Posterior cingulate gyrus (tissue), 11 donors: ENCODE data around the gene TSPAN17.

Experiments
- DNase-seq, 10 donors: peaks; one replicate each; pipeline versions ENCODE4 v3.0.0 to v3.0.0-alpha.2; 2020 to 2021; ENCODE audit warnings: mixed read lengths in 3 of 10
- intact Hi-C: fragments of 100-400 bp; cut with DNase I; formaldehyde crosslinking; loops from one replicate; pipeline ENCODE4 v1.15.1; 2023

The TSPAN17 gene

GRCh38 chr5:176639208-176639607 lies 8.1 kb upstream of the TSPAN17 start:
- intact Hi-C loops: no loop called here
- DNase-seq: no peak

GRCh38 chr5:176639981-176640380 lies 7.3 kb upstream of the TSPAN17 start:
- intact Hi-C loops: no loop called here

DNA sequence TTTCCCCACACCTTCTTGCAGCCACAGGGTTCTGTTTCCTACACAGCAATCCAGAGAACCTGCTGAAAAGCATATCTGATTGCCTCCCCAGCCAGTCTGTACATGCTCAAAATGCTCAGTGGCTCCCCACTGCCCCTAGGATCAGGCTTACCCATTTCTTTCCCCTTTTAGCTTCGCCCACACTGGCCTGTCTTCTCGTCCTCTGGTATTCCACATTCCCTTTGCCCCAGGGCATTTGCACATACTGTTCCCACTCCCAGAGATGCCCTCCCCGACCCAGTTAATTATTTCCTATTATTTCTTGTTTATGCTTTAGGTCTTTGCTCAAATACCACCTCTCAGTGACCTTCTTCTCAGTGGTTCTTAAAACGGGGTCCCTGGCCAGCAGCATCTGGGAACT lies 6.7 kb upstream of the TSPAN17 start:
- DNase-seq: no peak
- intact Hi-C loops: no loop called here

More at GRCh38 chr5:176639981-176640380, 7.3 kb upstream of the TSPAN17 start:
- peak; percentile 43 to 96 (median 73) for DNase-seq

GRCh38 chr5:176642675-176643490 lies 4.4 kb upstream of the TSPAN17 start:
- DNase-seq: peak in 1 of 10 donors; percentile 76

GRCh38 chr5:176643491-176644219 lies 3.6 kb upstream of the TSPAN17 start:
- DNase-seq: peak in 1 of 10 donors; percentile 72
- intact Hi-C loops: no loop called here

More at GRCh38 chr5:176642675-176643490, 4.4 kb upstream of the TSPAN17 start:
- intact Hi-C loops: no loop called here

DNA sequence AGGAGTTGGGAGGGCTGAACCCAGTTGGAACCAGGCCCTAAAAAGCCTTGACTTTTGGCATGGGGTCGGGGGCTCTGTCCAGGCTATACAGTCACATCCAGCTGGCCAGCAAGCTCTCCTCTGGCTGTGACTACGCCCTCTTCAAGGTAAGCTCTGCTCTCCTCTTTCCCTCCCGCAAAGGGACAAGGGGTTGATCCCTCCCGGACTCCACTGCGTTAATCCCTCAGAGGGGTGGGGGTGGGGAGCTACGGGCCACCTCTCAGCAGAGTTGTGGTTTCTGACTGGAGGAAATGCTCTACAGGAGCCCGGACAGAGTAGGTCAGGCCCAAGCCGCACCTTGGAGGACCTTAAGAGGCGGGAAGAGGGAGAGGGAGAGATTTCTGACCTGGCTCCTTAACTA lies 3.0 kb upstream of the TSPAN17 start:
- no peak for DNase-seq
- intact Hi-C loops: no loop called here

DNA sequence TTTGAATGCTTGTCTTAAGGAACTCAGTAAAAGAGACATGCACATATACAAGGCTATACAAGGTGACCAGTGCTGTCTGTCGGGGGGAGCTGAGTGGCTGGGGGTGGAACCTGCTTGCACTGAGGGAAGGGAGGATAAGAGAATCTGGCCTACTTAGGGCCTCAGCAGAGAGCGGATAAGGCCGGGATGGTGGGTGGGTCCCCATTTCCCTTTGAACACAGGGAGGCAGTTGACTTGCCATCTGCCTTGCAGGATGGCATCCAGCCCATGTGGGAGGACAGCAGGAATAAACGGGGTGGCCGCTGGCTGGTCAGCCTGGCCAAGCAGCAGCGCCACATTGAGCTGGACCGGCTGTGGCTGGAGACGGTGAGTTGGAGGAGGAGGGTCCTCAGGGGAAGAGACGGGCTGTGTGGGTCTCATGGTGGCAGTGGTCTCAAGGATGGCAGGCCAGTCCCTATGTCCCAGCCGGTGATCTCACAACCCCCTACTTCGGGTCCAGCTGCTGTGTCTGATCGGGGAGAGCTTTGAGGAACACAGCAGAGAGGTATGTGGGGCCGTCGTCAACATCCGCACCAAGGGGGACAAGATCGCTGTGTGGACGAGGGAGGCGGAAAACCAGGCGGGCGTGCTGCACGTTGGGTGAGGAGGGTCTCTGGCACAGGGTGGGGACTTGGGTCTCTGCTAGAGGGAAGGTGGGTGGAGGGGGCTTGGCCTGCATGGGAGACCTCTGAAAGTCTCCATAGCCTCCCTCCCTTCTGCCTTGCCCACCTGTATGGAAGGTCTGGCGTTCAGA lies 2.2 kb upstream of the TSPAN17 start:
- intact Hi-C loops: no loop called here
- peak in 4 of 10 donors; percentile 48 to 90 (median 70) for DNase-seq

DNA sequence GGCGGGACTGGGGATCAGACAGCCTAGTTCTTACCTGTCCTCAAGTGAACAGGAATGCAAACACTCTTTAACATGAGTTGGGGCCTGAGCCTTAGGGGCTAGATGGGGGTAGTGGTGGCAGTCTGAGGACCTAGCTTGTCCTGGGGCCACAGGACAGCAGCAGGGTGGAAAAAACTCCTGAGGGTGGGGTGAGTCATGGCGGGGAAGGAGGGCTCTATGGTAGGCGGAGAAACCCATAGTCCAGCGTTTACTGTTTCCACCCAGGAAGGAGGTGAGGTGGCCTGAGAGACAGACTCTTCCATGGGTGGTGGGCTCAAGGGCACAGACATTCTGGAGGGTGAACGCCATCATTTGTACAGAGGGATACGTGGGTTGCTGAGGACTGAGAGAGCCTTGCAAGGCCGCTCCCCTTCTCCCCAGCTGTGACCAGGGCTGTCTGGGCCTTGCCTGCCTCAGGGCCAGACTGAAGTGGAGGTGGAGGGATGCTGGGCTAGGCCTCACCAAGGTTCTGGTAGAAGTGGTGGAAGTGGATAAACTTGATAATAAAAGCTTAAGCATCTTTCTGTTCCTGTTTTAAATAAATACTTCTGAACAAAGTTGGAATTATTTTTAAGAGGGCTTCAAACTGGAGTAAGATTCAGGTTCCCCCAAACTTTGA lies 1.1 kb upstream of the TSPAN17 start:
- DNase-seq: peak in 1 of 10 donors; percentile 67
- intact Hi-C loops: no loop called here

DNA sequence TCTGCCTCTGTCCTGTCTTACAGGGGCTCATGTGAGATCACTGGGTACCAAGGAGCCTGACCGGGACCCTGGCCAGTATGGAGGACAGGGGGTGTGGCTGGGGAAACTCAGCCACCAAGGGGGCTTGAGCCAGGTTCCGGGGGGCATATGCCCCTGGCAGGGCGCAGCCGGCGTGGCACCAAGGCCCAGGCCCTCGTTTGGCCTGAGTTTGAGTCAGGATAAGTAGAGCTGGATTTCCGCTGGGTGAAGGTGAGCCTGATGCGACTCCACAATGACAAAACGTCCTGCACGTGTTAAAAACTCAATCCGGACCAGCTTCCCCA lies 616 bp upstream of the TSPAN17 start:
- intact Hi-C loops: loop anchor here (1.0 kb wide), 1 partner anchor 230 kb away; the partner anchor contains the start of gene CLTB
- no peak for DNase-seq

DNA sequence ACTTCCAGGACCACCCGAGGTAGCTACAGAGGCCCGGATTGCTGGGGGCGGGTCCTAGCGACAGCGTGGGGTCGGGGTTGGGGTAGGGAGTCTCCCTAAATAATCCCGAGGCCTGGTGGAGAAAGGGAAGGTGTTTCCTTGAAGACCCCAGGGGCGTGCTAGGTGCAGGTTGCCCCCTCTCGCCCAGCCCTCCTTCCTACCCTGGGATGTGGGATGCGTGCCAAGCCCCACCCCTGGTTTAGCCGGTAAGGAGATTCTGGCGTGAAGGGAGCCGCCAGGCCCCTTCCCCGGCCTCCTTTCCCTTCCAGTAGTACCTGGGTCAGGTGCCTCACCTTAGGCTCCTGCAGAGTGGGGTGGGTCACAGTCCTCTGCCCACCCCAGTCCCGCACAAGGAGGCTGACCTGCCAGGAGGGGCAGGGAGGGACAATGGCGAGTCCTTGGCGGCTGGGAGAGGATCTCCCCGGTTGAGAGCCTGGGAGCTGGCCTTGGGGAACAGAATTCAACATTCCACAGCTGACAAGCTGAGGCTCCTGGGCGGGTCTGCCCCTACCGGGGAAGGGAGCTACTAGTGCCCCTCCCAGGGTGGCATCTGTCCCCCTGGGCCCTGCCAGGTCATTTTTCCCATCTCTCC lies 674 bp downstream of the TSPAN17 start:
- intact Hi-C loops: loop anchor here (1.0 kb wide), 1 partner anchor 232 kb away; the partner anchor contains the start of gene CLTB
- peak in 4 of 10 donors; percentile 27 to 86 (median 38) for DNase-seq

- DNase-seq: peak in 1 of 10 donors; percentile 83
- intact Hi-C loops: no loop called here
These were observed 1.4 kb downstream of the TSPAN17 start for GRCh38 chr5:176648474-176649194.

- peak in 5 of 10 donors; percentile 49 to 92 (median 51) for DNase-seq
- intact Hi-C loops: no loop called here
These were observed 3.1 kb downstream of the TSPAN17 start for GRCh38 chr5:176650354-176650884.

- DNase-seq: no peak
- intact Hi-C loops: no loop called here
These were observed 4.2 kb downstream of the TSPAN17 start for GRCh38 chr5:176651472-176651980.

GRCh38 chr5:176652136-176652535 lies 4.9 kb downstream of the TSPAN17 start:
- intact Hi-C loops: no loop called here
- peak in 7 of 10 donors; percentile 70 to 96 (median 76) for DNase-seq

DNA sequence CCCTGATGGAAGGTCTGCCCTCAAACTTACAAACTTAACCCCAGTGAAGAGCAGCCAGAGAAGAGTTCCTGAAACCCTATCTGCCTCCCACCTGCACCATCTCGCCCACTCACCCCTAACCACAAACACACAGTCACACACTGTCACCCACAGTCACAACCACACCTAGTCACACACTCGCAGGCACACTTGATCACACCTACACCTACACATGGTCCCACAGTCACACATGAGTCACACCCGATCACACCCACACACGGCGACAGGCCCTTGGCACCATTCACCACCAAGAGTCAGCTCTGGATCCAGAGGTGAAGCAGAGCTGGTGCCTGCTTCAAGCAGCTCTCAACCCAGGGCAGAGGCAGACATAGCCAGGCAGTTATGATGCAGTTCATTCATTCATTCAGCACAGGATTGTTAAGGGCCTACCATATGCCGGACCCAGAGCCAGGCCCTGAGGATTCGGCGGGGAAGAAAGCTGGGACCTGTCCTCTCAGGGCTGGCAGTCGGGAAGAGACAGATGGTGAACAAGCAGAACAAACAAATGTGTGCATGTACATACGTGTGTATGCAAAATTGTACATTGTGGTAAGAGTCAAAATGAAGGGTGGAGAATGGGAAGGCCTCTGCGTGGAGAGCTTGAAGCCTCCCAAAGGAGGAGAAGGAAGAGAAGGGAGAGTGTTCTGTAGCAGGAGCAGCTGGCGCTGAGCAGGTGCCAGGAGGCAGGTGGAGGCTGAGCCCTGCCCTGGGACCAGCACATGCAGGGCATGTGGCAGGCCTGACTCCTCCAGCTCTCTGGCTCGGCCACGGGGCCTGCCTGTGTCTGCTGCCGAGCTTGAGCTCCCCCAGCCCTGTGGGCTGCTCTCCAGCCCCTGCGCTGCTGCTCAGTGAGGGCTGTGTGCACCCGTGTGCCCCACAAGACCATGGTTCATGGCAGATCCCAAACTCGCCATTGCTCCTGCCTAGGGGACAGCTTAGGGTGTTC lies 6.4 kb downstream of the TSPAN17 start:
- DNase-seq: peak in 2 of 10 donors; percentile 36 to 45
- intact Hi-C loops: no loop called here

DNA sequence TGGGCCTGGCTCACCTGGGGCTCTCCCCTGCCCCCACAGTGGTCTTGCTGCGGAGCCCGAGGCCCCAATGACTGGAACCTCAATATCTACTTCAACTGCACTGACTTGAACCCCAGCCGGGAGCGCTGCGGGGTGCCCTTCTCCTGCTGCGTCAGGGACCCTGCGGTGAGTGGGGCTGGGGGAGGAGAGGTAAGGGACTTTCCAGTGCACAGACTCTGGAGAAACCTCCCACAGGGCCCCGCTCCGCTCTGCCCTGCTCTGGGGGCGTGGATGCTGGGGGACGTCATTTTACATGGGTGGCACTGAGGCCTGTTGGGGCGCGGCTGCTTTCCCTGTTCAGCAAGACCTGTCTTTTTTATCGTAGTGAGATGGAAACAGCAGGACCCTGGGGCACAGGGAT lies 7.6 kb downstream of the TSPAN17 start:
- peak in 1 of 10 donors; percentile 70 for DNase-seq
- intact Hi-C loops: loop anchor here (5.0 kb wide), 1 partner anchor 457 kb away; no protein-coding TSS in a partner anchor

DNA sequence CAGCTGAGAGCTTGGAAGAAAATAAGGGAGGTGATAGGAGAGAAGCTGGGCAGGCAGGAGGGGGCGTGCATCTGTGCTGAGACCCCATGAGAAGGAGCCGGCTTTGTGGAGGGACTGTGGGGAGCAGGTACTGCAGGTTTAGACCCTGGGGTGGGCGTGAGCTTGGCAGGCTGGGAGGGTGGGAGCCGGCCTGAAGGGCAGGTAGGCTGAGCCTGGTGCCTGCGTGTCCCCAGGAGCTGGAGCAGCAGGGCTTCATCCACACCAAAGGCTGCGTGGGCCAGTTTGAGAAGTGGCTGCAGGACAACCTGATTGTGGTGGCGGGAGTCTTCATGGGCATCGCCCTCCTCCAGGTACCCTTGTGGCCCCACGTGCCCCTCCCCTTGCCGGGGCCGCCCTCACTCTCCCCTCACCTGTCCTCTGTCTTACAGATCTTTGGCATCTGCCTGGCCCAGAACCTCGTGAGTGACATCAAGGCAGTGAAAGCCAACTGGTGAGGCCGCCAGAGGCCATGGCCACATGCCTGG lies 9.2 kb downstream of the TSPAN17 start:
- DNase-seq: no peak
- intact Hi-C loops: loop anchor here (5.0 kb wide), 1 partner anchor 456 kb away; no protein-coding TSS in a partner anchor
